AG09319 (cell line): ENCODE measurements around the gene THAP9.
"Not testable (repeated sequence)": the region's sequence is repeated elsewhere in the genome, so short reads cannot be mapped to it uniquely, and the experiment has no call there.

ENCODE experiments used
- DNase-seq: peaks from one replicate; pipeline ENCODE4 v3.0.0-alpha.2; 2010; ENCODE audit warnings: low read depth; ENCODE audit errors: extremely low read depth
- TF ChIP-seq, protein P1 (sequence below): IDR thresholded peaks from 2 replicates; pipeline ENCODE4 v1.5.1; 2011; ENCODE audit warnings: low read depth, mild to moderate bottlenecking, inconsistent platforms, low read length, moderate library complexity

THAP9 gene

DNA sequence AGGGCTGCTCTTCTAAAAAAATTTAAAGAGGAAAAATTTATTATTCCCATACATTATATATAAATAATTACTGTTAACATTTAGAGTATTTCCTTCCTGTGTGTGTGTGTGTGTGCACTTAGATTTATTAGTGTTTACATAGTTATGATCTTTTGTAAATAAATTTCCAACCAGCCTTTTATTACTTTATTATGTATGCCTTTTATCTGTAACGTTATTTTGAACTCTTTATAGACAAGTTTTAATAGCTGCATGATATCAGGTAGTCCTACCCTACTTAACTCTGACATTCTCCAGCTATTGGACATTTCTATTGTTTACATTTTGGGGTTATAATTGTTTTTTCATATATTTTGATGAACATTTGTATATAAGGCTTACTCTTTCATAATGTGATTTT is 8.8 kb downstream of the THAP9 start:
- DNase-seq = no peak

DNA sequence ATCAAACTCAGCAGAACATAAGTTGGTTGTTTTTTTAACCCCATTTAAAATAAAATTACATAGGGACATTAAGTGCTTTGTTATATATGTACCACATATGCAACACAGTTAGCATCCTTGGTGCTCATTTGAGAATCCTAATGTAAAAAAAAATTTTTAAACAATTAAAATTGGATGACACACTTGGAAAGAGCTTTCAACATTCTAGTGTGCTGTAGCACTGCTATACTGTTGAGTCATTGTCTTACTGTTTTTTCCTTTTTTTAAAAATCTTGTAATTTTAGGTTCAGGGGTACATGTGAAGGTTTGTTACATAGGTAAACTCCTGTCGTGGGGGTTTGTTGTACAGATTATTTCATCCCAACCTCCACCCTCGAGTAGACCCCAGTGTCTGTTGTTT is 12.8 kb downstream of the THAP9 start:
- TF ChIP-seq, protein P1, sequence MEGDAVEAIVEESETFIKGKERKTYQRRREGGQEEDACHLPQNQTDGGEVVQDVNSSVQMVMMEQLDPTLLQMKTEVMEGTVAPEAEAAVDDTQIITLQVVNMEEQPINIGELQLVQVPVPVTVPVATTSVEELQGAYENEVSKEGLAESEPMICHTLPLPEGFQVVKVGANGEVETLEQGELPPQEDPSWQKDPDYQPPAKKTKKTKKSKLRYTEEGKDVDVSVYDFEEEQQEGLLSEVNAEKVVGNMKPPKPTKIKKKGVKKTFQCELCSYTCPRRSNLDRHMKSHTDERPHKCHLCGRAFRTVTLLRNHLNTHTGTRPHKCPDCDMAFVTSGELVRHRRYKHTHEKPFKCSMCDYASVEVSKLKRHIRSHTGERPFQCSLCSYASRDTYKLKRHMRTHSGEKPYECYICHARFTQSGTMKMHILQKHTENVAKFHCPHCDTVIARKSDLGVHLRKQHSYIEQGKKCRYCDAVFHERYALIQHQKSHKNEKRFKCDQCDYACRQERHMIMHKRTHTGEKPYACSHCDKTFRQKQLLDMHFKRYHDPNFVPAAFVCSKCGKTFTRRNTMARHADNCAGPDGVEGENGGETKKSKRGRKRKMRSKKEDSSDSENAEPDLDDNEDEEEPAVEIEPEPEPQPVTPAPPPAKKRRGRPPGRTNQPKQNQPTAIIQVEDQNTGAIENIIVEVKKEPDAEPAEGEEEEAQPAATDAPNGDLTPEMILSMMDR = no peak
- no peak for DNase-seq

More for the DNA sequence above, 8.8 kb downstream of the THAP9 start:
- TF ChIP-seq, protein P1 = no peak

DNA sequence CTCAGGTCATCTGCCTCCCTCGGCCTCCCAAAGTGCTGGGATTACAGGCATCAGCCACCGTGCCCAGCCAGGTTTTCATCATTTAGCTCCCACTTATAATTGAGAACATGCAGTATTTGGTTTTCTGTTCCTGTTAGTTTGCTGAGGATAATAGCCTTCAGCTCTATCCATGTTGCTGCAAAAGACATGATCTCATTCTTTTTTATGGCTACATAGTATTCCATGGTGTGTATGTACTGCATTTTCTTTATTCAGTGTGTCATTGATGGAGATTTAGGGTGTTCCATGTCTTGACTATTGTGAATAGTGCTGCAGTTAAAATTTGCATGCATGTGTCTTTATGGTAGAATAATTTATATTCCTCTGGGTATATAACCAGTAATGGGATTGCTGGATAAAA is 13.4 kb downstream of the THAP9 start:
- not testable (repeated sequence) for DNase-seq

DNA sequence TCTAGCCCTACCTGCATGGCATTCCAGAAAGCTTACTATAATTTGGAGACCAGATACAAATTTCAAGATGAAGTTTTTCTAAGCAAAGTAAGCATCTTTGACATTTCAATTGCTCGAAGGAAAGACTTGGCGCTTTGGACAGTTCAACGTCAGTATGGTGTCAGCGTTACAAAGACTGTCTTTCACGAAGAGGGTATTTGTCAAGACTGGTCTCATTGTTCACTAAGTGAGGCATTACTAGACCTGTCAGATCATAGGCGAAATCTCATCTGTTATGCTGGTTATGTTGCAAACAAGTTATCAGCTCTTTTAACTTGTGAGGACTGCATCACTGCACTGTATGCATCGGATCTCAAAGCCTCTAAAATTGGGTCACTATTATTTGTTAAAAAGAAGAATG is 17.6 kb downstream of the THAP9 start:
- no peak for DNase-seq
- TF ChIP-seq, protein P1 = no peak

DNA sequence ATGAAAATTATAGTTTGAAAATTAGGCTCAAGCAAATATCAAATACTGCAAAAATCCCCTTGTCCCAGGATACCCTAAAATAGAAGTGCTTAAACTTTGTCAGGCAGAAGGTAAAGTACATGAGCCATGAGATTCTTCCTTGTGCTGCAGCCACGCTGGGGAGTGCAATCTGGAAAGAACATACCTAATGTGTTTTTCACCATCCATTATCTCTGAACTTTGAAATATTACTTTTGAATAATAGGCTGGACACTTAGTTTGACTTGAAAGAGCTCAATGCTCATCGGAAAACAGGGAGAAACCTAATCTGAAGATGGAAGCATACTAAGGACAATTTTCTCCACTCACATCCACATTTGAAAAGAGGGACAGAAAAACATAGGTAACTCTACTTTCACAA is 18.9 kb downstream of the THAP9 start:
- no peak for DNase-seq
- TF ChIP-seq, protein P1 = no peak

DNA sequence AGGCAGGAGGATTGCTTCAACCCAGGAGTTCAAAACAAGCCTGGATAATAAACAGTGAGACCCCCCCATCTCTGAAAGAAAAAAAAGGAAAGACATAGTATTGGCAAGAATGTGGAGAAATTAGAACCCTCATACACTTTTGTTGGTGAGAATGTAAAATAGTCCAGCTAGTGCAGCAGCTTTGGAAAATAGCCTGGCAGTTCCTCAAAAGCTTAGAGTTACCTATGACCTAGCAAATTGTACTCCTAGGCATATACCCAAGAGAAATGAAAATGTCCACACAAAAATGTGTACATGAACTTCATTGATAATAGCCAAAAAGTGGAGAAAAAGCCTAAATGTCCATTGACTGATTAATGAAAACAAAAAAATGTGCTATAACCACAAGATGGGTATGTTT is 21.3 kb downstream of the THAP9 start:
- TF ChIP-seq, protein P1 = no peak
- DNase-seq = no peak

DNA sequence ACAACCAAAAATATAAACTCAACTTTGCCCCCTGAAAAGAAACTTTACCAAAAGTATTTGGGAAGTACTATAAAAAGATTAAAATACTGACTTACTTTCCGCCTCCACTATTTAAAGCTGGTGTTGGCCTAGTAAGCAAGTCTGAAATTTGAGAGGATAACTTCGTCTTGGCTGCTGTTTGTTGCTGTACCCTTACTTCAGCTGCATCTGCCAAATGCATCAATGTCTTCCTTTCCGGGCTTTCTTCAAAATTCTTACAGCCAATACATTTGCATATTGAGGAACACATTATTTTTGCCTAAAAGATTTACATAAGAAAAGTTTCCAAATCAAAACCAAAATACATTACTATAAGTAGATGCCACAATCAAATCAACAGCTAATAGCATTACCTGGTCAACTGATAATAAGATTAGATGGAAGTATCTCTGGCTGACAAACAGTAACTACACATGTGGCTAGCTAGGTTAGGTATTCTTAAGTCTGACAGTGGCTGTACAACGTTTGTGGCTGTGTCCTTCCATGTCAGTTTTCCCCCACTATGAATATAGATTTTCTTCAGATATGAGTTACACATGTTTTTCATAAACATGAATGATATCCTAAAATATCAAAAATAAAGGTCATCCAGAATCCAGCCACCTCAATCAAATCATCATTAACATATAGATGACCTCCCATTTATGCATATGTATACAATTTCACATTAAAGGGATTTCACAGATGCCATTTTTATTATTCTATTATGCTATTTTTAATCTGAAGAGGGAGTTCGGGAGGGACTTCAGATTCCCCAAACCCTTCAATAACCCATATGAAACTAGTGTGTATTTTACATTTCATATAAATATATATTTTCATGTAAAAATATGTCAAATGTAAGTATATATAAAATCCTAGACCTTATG is 30.6 kb downstream of the THAP9 start:
- DNase-seq = no peak
- TF ChIP-seq, protein P1 = no peak

DNA sequence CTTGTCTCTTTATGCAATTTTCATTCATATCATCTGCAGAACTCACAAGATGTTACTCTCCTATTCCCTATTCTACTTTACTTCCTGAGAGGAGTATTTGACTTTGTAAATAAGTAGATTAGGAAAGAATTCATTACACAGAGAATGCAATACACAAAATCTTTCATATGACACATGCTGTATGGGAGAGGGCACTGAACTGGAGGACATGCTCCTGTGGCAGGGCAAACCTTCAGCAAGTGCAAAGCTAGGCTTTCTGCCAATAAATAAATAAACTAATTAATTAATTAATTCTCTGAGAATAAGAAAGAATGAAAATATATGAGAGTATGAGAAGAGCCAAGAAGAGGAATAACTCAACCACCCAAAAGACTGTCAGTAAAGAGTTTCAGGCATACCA is 33.9 kb downstream of the THAP9 start:
- no peak for DNase-seq
- TF ChIP-seq, protein P1 = no peak
